ENCODE measurements around the gene IL18RAP.

Gene IL18RAP

DNA sequence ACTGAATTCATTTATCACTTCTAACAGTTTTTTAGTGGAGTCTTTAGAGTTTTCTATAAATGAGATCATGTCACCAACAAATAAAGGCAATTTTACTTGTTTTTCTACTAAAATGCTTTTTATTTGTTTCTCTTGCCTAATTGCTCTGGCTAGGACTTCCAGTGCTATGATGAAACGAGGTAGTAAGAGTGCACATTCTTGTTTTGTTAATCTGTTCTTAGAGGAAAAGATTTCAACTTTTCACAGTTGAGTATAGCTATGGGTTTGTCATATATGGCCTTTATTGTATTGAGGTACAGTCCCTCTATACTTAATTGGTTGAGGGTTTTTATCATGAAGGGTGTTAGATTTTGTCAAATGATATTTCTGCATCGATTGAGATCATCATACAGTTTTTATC lies 5.6 kb downstream of the IL18RAP start:
- Histone ChIP-seq H3K27ac (ENCODE audit: low read depth, low read length) (no peak overlapping the region), H4K20me1 (ENCODE audit: low read depth, low read length) (no peaks in the 10 kb centered on the region), H3F3A (ENCODE audit: insufficient read depth) (no peaks in the 10 kb centered on the region), H3K4me3 (ENCODE audit: insufficient read depth, low read length, poor library complexity, severe bottlenecking) (no peak overlapping the region), H3K36me3 (ENCODE audit: low read length) (no peaks in the 10 kb centered on the region), H3K27me3 (ENCODE audit: low read length) (no peaks in the 10 kb centered on the region), H3K9me3 (ENCODE audit: insufficient read depth, low read length) (no peaks in the 10 kb centered on the region), H3K9ac (ENCODE audit: low read length) (no peak overlapping the region), H2AFZ (ENCODE audit: low read depth, low read length, severe bottlenecking) (no peak overlapping the region), H3K9me2 (replicated peaks; ENCODE audit: insufficient read depth, low read length) (no peaks in the 10 kb centered on the region), H3K79me2 (ENCODE audit: insufficient read depth, low read length) (no peaks in the 10 kb centered on the region), H3K4me2 (ENCODE audit: low read depth, low read length, poor library complexity, severe bottlenecking) (no peak overlapping the region)
- TF ChIP-seq, protein P1, sequence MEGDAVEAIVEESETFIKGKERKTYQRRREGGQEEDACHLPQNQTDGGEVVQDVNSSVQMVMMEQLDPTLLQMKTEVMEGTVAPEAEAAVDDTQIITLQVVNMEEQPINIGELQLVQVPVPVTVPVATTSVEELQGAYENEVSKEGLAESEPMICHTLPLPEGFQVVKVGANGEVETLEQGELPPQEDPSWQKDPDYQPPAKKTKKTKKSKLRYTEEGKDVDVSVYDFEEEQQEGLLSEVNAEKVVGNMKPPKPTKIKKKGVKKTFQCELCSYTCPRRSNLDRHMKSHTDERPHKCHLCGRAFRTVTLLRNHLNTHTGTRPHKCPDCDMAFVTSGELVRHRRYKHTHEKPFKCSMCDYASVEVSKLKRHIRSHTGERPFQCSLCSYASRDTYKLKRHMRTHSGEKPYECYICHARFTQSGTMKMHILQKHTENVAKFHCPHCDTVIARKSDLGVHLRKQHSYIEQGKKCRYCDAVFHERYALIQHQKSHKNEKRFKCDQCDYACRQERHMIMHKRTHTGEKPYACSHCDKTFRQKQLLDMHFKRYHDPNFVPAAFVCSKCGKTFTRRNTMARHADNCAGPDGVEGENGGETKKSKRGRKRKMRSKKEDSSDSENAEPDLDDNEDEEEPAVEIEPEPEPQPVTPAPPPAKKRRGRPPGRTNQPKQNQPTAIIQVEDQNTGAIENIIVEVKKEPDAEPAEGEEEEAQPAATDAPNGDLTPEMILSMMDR (IDR thresholded peaks at IDR 0.05; ENCODE audit: insufficient read depth, low read length, poor library complexity, severe bottlenecking), result no peak
- no peak for TF ChIP-seq EZH2phosphoT487 (conservative IDR thresholded peaks at IDR 0.05; ENCODE audit: low read length)

DNA sequence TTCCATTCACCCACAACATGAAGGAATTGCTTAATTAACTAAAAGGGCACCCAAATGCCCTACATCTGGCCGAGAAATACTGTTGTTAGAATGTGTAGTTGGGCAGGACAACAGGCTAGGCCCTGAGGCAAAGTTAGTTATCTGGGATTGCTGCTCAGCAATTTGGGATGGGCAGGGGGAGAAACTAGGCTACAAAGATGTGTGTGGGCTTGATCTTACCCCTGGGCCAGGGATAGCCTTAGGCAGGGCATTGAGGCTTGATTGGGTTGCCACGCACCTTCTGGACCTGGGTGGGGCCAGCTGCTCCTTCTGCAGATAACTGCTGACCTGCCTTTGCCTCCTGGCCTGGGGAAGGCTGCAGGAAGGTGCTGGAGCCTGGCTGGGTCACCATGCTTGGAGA lies 9.4 kb downstream of the IL18RAP start:
- Histone ChIP-seq H3K27ac (ENCODE audit: low read depth, low read length) (no peak overlapping the region), H3K27me3 (ENCODE audit: low read length) (no peaks in the 10 kb centered on the region), H3K36me3 (ENCODE audit: low read length) (no peaks in the 10 kb centered on the region), H3K9me3 (ENCODE audit: insufficient read depth, low read length) (no peaks in the 10 kb centered on the region), H3F3A (ENCODE audit: insufficient read depth) (no peaks in the 10 kb centered on the region), H4K20me1 (ENCODE audit: low read depth, low read length) (no peaks in the 10 kb centered on the region), H2AFZ (ENCODE audit: low read depth, low read length, severe bottlenecking) (no peak overlapping the region), H3K79me2 (ENCODE audit: insufficient read depth, low read length) (no peaks in the 10 kb centered on the region), H3K4me3 (ENCODE audit: insufficient read depth, low read length, poor library complexity, severe bottlenecking) (no peak overlapping the region), H3K4me2 (ENCODE audit: low read depth, low read length, poor library complexity, severe bottlenecking) (no peak overlapping the region), H3K9me2 (replicated peaks; ENCODE audit: insufficient read depth, low read length) (no peaks in the 10 kb centered on the region), H3K9ac (ENCODE audit: low read length) (no peak overlapping the region)
- TF ChIP-seq, protein P1 (IDR thresholded peaks at IDR 0.05; ENCODE audit: insufficient read depth, low read length, poor library complexity, severe bottlenecking), result no peak
- TF ChIP-seq EZH2phosphoT487 (conservative IDR thresholded peaks at IDR 0.05; ENCODE audit: low read length), result no peak

DNA sequence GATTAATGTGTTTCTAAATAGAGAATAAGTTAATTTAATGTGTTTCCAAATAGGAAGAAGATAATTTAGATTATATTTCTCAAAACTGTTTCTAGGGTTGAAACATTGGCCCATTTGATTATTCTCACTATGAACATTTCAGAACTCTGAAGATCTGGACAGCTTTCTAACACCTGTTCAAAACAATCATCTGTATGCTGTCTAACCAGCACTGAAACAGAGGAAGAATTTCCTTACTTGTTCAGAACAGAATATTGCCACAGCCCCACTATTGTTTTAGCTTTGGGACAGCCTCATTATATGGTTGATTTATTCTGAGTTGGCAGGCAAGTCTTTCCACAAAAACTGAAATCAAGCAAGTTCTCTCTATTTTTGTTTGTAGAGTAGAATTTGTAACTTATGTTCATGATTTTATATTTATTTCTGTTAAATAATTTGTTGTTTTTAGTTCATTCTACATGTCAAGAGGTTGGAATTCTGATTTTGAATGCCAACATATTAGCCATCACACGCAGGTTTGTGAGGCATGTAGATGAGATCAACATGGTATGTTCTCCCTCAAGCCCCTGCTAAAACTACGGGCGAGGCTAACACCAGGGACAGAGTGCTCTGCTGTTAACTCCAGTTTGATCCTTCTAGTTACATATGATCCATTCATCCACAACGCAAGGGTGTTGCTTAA lies 11.2 kb downstream of the IL18RAP start:
- H3K27ac ChIP-seq (ENCODE audit: low read depth, low read length), result no peak overlapping the region
- no peaks in the 10 kb centered on the region for H3K9me2 ChIP-seq (replicated peaks; ENCODE audit: insufficient read depth, low read length)
- H3K4me2 ChIP-seq (ENCODE audit: low read depth, low read length, poor library complexity, severe bottlenecking), result no peak overlapping the region
- H2AFZ ChIP-seq (ENCODE audit: low read depth, low read length, severe bottlenecking), result no peak overlapping the region
- H3K4me3 ChIP-seq (ENCODE audit: insufficient read depth, low read length, poor library complexity, severe bottlenecking), result no peak overlapping the region
- H3K9ac ChIP-seq (ENCODE audit: low read length), result no peak overlapping the region
- no peaks in the 10 kb centered on the region for H3K79me2 ChIP-seq (ENCODE audit: insufficient read depth, low read length)
- H3F3A ChIP-seq (ENCODE audit: insufficient read depth), result no peaks in the 10 kb centered on the region
- H3K36me3 ChIP-seq (ENCODE audit: low read length), result no peaks in the 10 kb centered on the region
- H4K20me1 ChIP-seq (ENCODE audit: low read depth, low read length), result no peaks in the 10 kb centered on the region
- no peaks in the 10 kb centered on the region for H3K27me3 ChIP-seq (ENCODE audit: low read length)
- no peak for TF ChIP-seq EZH2phosphoT487 (conservative IDR thresholded peaks at IDR 0.05; ENCODE audit: low read length)
- TF ChIP-seq, protein P1 (IDR thresholded peaks at IDR 0.05; ENCODE audit: insufficient read depth, low read length, poor library complexity, severe bottlenecking), result no peak
- H3K9me3 ChIP-seq (ENCODE audit: insufficient read depth, low read length), result no peaks in the 10 kb centered on the region

All from SU-DHL-6 (cell line).